GM19240 (cell line): ENCODE measurements around the gene C1GALT1.
"Not testable (repeated sequence)": the region's sequence is repeated elsewhere in the genome, so short reads cannot be mapped to it uniquely, and the experiment has no call there.

Experiments
- DNase-seq: peaks from one replicate; pipeline ENCODE4 v3.0.0; 2011; ENCODE audit warnings: low spot score; ENCODE audit not compliant: insufficient read length

Gene C1GALT1

DNA sequence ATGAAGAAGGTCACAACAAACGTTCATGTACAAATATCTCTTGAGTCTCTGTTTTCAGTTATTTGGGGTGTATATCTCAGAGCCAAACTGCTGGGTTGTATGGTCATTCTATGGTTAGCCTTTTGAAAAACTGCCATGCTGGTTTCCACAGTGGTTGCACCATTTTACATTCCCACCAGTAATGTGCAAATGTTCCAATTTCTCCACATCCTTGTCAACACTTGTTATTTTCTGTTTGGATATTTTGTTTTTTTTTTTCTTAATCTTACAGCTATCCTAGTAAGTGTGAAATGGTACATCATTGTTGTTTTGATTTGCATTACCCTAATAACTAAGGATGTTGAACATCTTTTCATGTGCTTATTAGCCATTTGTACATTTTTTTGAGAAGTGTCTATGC, 13.0 kb upstream of the C1GALT1 start:
- no peak for DNase-seq

DNA sequence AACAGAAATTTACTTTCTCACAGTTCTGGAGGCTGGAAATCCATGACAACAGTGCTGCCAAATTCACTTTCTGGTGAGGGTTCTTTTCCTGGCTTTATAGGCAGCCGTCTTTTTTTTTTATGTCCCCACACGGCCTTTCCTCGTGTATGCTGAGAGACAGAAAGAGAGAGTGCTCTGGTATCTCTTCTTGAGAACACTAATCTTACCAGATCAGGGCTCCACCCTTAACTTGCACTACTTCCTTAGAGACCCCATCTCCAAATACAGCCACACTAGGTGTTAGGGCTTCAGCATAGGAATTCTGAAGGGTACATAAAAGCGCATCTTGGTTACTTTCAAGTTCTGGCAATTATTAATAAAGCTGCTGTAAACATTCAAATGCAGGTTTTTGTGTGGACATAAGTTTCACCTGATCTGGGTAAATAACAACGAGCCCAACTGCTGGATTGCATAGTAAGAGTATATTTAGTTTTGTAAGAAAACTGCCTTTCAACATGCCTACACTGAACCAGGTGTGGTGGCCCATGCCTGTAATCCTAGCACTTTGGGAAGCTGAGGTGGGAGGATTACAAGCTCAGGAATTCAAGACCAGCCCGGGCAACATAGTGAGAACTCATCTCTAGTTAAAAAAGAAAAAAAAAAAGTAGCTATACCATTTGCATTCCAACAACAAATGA, 8.2 kb upstream of the C1GALT1 start:
- DNase-seq = no peak

GRCh38 chr7:7175075-7175695, 7.2 kb upstream of the C1GALT1 start:
- DNase-seq = no peak

DNA sequence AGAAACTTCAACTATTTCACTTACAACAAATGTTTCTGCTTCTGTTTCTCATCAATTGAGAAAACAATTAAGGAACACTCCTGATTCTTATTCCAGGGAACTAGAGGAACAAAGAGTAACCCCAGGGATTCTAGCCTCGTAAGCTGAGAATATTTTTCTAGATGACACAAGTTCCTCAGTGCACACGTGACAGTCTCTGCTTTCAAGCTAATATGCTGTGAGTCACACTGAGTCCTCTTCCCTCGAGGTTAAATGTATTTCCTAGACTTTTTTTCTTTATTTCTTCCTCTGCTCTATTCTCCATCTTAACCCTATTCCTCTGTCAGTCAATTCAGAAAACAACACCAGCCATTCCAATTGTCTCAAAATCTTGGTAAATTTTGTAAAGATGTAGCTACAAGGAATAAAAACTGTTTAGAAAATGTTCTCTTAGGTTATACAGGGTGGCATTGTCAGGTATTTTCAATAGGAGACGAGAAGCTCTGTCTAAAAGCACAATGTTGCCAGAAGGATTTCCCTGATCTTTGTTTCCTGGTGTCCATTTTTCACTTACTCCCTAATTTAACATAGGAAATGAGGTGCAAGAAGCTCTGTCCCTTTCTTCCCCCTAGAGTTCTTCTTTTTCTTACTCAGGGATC, 5.8 kb upstream of the C1GALT1 start:
- no peak for DNase-seq

DNA sequence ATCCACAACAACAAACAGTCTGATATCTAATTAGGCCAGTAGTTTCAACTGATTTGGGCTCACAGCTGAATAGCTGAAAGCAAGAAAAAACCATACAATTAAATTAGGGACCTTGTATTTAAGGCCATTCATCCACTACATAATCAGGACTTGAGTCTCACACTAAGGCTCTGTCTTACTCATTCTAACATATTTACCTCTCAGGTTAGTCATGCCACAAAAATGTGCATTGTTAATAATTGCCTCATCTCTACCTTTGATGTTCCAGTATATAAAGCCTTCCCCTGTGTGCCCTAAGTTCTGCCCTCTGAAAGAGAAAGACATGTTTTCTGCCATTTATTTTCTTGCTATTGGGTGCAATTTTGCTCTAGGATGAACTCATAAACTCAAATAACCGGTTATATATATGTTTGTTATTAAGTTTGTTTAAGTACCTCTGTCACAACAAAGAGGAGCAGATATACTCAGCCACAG, 5.3 kb upstream of the C1GALT1 start:
- DNase-seq = no peak

DNA sequence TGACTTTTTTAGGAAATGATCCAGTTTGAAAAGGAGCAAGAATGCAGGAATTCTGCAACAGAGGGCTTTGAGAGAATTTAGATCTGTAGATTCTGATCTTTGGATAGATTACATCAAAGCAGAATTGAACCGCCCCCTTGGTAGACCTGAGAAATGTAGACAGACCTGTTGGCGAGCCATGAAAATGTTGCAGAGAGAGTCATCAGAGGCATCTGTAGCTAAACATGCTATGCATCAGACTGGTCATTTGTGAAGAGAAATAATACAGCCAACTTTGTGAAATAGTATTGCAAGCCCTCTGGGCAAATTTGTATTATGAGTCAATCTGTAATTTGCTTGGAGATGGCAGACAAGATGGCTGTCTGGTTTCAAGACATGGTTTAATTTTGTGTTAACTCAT, 4.3 kb upstream of the C1GALT1 start:
- DNase-seq = no peak

DNA sequence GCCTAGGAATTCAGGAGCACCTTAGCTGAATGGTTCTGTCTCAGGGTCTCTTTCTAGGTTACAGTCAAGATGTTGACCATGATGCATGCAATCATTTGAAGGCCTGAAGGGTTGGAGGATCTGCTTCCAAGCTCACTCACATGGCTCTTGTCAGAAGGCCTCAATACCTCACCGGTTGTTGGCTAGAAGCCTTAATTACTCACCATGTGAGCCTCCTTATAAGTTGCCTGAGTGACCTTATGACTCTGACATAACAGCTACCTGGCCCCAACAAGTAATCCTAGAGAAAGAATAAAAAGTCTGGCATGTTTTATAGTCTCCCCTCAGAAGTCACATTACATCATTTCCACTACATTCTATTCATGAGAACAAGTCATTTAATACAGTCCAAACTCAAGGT, 3.4 kb upstream of the C1GALT1 start:
- DNase-seq = no peak

DNA sequence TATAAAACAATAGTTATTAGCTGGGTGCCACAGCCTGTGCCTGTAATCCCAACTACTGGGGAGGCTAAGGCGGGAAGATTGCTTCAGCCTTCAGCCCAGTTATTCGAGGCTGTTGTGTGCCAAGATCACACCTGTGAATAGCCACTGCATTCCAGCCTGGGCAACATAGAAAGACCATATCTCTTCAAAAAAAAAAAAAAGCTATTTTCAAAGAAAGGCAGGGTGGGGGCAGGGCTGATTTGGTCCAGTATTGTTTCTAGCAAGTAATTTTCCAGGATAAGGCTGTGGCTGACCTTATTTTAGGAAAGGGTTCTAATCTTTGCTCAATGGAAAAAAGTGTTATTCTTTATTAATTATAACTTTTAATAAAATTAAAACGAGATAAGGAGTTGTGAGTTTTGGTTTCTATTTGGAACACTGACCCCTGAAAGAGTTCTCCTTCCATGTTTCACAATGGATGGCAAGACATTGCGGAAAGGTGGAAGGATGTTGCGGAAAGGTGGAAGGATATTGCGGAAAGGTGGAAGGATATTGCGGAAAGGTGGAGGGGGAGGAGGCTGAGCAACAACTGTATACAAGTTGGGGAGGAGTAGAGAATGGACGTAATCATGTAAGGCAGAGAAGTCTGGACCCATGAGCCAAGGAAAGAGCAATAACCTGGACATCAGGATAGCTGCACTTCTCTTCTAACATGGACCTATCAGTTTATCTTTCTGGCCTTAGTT, 1.5 kb upstream of the C1GALT1 start:
- no peak for DNase-seq

- DNase-seq = peak; percentile 45
These were observed 707 bp upstream of the C1GALT1 start for GRCh38 chr7:7181519-7182155.

DNA sequence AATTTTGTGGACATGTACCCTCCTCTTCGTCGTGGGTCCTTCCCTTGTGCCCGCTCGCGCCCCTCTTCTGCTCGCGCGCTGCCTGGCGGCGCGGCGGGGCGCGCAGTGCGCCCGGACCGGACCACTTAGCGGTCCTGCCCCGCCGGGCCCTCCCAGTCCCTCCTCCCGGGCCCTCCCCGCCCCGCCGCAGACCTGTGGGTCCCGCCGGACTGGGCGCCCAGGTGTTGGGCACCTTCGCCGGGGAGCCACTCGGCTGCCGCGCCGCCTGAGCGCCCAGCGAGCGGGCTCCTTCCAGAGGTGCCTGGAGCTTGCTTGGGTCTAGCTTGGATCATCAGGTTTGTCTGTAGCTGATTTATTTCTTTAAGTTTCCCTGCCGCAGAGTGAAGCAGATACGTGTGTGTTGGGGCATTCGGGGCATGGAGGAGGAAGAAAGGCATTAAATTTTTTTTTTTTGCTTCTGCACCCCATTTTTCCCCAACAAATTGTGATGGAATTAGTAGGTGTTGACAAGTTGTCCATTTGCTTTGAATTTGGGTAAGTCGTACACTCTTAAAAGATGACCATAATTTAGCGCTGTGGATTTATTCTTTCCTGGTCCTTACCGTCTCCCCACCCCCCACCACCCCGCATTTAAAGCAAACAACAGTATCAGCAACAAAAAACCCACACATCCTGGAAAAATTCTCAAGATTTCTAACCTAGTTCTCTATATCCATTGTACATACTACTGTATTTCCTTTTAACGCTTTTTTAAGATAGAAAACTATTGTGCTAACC, 905 bp downstream of the C1GALT1 start:
- no peak for DNase-seq

- no peak for DNase-seq
These were observed 1.6 kb downstream of the C1GALT1 start for GRCh38 chr7:7183838-7184463.

- DNase-seq = no peak
These were observed 3.1 kb downstream of the C1GALT1 start for GRCh38 chr7:7185371-7185989.

GRCh38 chr7:7188091-7188490, 5.7 kb downstream of the C1GALT1 start:
- no peak for DNase-seq

- no peak for DNase-seq
These were observed 6.4 kb downstream of the C1GALT1 start for GRCh38 chr7:7188742-7189141.

DNA sequence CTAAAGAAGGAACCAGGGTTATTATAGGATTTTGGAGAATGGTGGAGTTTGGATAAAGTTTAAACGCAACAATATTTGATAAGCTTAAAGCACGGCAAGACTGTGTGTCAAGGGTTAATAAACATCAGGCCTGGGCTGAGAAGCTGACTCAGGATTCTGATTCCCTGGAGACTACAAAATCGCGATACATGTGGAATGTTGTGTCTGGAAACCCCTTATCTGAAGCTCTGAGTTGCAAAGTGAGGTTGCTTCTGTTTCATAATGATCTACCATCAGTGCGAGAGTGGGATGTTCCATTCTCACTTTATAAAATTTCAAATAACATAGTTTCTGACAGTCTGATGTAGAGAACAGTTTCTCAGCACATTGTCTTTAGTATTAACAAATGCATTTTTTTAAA, 7.8 kb downstream of the C1GALT1 start:
- no peak for DNase-seq

- no peak for DNase-seq
These were observed 8.8 kb downstream of the C1GALT1 start for GRCh38 chr7:7191137-7191536.

- DNase-seq = not testable (repeated sequence)
These were observed 10.7 kb downstream of the C1GALT1 start for GRCh38 chr7:7192798-7193788.

GRCh38 chr7:7199592-7199991, 17.2 kb downstream of the C1GALT1 start:
- not testable (repeated sequence) for DNase-seq

DNA sequence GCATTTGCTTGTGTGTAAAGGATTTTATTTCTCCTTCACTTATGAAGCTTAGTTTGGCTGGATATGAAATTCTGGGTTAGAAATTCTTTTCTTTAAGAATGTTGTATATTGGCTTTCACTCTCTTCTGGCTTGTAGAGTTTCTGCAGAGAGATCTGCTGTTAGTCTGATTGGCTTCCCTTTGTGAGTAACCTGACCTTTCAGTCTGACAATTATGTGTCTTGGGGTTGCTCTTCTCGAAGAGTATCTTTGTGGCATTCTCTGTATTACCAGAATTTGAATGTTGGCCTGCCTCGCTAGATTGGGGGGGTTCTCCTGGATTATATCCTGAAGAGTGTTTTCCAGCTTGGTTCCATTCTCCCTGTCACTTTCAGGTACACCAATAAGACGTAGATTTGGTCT, 17.9 kb downstream of the C1GALT1 start:
- DNase-seq = not testable (repeated sequence)
